GM23338 (cell line): ENCODE measurements around the gene AGBL4.

Experiments
- CREB1 ChIP-seq: fragments of 250-450 bp; sonication (Bioruptor Pico); IDR thresholded peaks from 2 replicates; pipeline ENCODE4 v1.5.0; 2020; ENCODE audit warnings: low read depth, mild to moderate bottlenecking, moderate library complexity
- CTCF ChIP-seq, 2 experiments: fragments of 200-600 bp in 1 of 2; sonication (generic) in 1 of 2; conservative IDR thresholded peaks; 2 replicates each; pipeline versions ENCODE4 v1.5.1 to v1.6.1; 2016 to 2017; ENCODE audit warnings: antibody characterized with exemption in 2 of 2, low read depth in 2 of 2, mild to moderate bottlenecking in 2 of 2, moderate library complexity in 1 of 2
- ETS1 ChIP-seq: IDR thresholded peaks from 2 replicates; pipeline ENCODE4 v1.6.1; 2016; ENCODE audit warnings: antibody characterized with exemption
- EZH2 ChIP-seq: fragments of 200-600 bp; sonication (generic); IDR thresholded peaks from one replicate; pipeline ENCODE4 v1.8.0; 2017; ENCODE audit warnings: antibody characterized with exemption, mild to moderate bottlenecking, low read depth; ENCODE audit not compliant: unreplicated experiment
- EZH2phosphoT487 ChIP-seq: fragments of 200-600 bp; sonication (generic); IDR thresholded peaks from one replicate; pipeline ENCODE4 v1.8.1; 2018; ENCODE audit warnings: antibody characterized with exemption; ENCODE audit not compliant: unreplicated experiment
- JUNB ChIP-seq: IDR thresholded peaks from one replicate; pipeline ENCODE4 v1.6.1; 2016; ENCODE audit warnings: antibody characterized with exemption; ENCODE audit not compliant: unreplicated experiment
- POLR2AphosphoS5 ChIP-seq: IDR thresholded peaks from 2 replicates; pipeline ENCODE4 v1.6.1; 2016; ENCODE audit warnings: antibody characterized with exemption, low read depth
- REST ChIP-seq: IDR thresholded peaks from one replicate; pipeline ENCODE4 v1.6.1; 2018; ENCODE audit warnings: antibody characterized with exemption; ENCODE audit not compliant: unreplicated experiment
- STAT1 ChIP-seq: IDR thresholded peaks from one replicate; pipeline ENCODE4 v1.6.1; 2016; ENCODE audit warnings: antibody characterized with exemption; ENCODE audit not compliant: unreplicated experiment
- ZNF331 ChIP-seq: fragments of 250-450 bp; sonication (Bioruptor Pico); IDR thresholded peaks from 2 replicates; pipeline ENCODE4 v1.5.0; 2020; ENCODE audit warnings: low read depth, mild to moderate bottlenecking, moderate library complexity
- ZNF462 ChIP-seq: fragments of 250-450 bp; sonication (Bioruptor Pico); IDR thresholded peaks from 2 replicates; pipeline ENCODE4 v1.5.0; 2020; ENCODE audit warnings: mild to moderate bottlenecking, moderate library complexity

- TF ChIP-seq CTCF (conservative IDR thresholded peaks at IDR 0.05; ENCODE audit: low read depth in 2 of 2): no peak
- no peak for TF ChIP-seq REST
- no peak for TF ChIP-seq EZH2
- TF ChIP-seq POLR2AphosphoS5: no peak
- no peak for TF ChIP-seq JUNB
- no peak for TF ChIP-seq EZH2phosphoT487
- TF ChIP-seq CREB1: no peak
- TF ChIP-seq ETS1: no peak
- TF ChIP-seq ZNF462 (CRISPR knock-in tag): no peak
- no peak for TF ChIP-seq STAT1
- no peak for TF ChIP-seq ZNF331 (CRISPR knock-in tag)
Observed at GRCh38 chr1:48488721-48489120, 1535.0 kb downstream of the AGBL4 start.
